NOMO-1 (cell line): Measurements from ENCODE around the gene SLC4A9.

Experiments used
- DNase-seq, 2 experiments: peaks; one replicate each; lab custom pipeline; 2025; ENCODE audit not compliant: unreplicated experiment in 2 of 2; lab: John Stamatoyannopoulos, UW

Gene SLC4A9

GRCh38 chr5:140360101-140360500, at the start of gene SLC4A9:
Gene SLC4A9, plus strand, starts transcription at chr5:140360194. Its CDS starts 43 bp downstream, at chr5:140360237.
- DNase-seq, result no peak

GRCh38 chr5:140310434-140310833, 49.6 kb upstream of the SLC4A9 start:
- peak in 1 of 2 experiments; percentile 6 for DNase-seq

- DNase-seq, result no peak
Measured at GRCh38 chr5:140311011-140311467, 49.0 kb upstream of the SLC4A9 start.

GRCh38 chr5:140312067-140312790, 47.8 kb upstream of the SLC4A9 start:
- DNase-seq, result peak in 1 of 2 experiments; percentile 50

- DNase-seq, result no peak
Measured at GRCh38 chr5:140312791-140313189, 47.2 kb upstream of the SLC4A9 start.

GRCh38 chr5:140317859-140318258, 42.1 kb upstream of the SLC4A9 start:
- no peak for DNase-seq

GRCh38 chr5:140318792-140319191, 41.2 kb upstream of the SLC4A9 start:
- no peak for DNase-seq

GRCh38 chr5:140319833-140320232, 40.2 kb upstream of the SLC4A9 start:
- DNase-seq, result peak; percentile 59 to 80

- peak; percentile 87 to 95 for DNase-seq
Measured at GRCh38 chr5:140321796-140322195, 38.2 kb upstream of the SLC4A9 start.

GRCh38 chr5:140322751-140323731, 37.0 kb upstream of the SLC4A9 start:
- no peak for DNase-seq

GRCh38 chr5:140324041-140324600, 35.9 kb upstream of the SLC4A9 start:
- DNase-seq, result no peak

GRCh38 chr5:140324617-140325241, 35.3 kb upstream of the SLC4A9 start:
- DNase-seq, result peak in 1 of 2 experiments; percentile 33

GRCh38 chr5:140325486-140325885, 34.5 kb upstream of the SLC4A9 start:
- no peak for DNase-seq

GRCh38 chr5:140327589-140327988, 32.4 kb upstream of the SLC4A9 start:
- DNase-seq, result no peak

- no peak for DNase-seq
Measured at GRCh38 chr5:140328036-140328764, 31.8 kb upstream of the SLC4A9 start.

GRCh38 chr5:140329739-140330481, 30.1 kb upstream of the SLC4A9 start:
- DNase-seq, result no peak

GRCh38 chr5:140331638-140332037, 28.4 kb upstream of the SLC4A9 start:
- DNase-seq, result no peak

GRCh38 chr5:140336388-140336787, 23.6 kb upstream of the SLC4A9 start:
- DNase-seq, result no peak

GRCh38 chr5:140337880-140338279, 22.1 kb upstream of the SLC4A9 start:
- DNase-seq, result no peak
